NCI-H2029 (cell line): Measurements from ENCODE around the gene XPNPEP1.

ENCODE experiments used
- DNase-seq: peaks from one replicate; lab custom pipeline; 2025; lab: John Stamatoyannopoulos, UW

XPNPEP1 gene

DNA sequence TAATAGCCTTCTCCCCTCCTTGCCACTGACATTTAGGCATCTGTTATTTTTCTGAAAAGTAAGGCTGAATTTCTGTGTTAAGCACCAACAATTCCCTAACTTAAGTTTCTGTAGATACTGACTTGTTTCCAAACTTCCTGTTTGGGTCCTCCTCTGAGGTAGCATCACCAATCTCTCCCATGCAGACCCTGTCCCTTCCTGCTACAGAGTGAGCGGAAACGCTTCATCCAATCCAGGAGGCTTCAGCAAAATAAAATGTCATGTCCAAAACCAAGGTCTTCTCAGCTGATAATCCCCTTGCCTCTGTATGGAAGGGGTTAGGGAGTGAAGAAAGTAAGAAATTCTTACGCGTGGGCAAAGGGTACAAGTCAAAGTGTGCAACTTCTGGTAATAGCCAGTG lies 29.9 kb downstream of the XPNPEP1 start:
- no peak for DNase-seq

DNA sequence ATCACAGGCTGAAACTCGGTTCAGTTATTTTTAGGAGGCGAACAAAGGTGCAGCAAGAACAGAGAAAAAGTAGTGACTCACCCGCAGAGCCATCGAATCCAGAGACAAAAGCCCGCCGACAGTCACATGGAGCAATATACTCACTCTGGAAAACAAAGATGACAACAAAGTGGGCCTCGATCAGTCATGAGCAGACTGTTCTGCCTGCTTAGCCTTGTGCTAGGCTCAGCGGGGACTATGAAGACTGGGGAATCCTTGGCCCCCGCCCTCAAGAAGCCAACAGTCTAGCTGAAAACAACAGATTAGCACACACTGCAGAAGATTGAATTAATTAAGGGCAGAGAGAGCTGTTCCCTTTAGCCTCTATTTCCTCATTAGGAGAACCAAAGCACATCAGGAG lies 30.4 kb downstream of the XPNPEP1 start:
- DNase-seq, result no peak

DNA sequence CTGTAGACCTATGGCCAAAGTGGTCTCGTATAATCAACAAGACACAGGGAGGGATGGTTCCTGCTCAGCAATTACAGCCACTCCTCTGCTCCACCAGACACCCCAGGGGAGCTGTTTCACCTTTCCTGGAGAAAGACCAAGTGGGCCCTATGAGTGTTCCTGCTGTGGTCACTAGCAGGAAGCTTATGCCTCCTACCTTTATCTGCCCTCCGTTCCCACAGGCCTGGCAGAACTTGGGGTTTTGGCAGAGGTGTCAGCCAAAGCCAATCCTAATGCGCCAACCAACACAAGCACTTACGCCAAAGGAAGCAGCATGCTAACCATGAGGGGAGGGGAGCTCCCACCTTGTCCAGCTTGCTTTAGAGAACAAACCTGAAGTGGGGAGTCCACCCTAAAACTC lies 31.2 kb downstream of the XPNPEP1 start:
- DNase-seq, result no peak

DNA sequence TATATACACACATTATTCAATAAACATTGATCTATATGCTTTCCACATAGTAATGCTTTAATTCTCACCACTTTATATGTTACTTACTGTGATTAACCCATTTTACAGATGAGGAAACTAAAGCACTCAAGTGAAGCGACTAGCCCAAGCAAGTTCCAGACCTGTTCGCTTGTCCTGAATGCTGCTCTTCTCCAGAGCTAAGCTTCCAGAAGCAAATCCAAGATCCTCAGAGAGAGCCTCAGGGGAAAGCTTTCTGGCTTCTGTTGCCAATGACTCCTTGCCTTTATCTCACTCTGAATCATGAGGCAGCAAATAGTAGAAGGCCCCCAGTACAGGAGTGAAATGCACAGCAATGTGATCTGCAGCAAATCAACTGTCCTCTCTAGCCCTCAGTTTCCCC lies 32.2 kb downstream of the XPNPEP1 start:
- no peak for DNase-seq

DNA sequence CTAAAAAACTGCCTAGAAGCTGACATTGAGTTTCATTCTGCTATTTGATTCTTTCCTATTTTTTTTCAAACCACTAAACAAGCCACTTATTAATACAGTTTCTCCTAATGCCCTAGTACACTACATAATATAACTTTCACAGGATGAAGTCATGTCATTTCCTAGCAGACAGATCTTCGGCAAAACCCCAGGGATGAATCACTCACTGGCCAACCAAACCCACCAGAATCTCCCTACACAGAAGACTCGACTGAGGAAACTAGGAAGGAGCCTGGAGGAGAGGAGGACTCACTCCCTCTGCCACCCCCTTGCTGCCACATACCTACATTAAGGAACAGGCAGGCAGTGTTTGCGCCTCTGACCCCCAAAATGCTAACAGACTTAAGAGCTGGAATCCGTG lies 33.4 kb downstream of the XPNPEP1 start:
- no peak for DNase-seq

DNA sequence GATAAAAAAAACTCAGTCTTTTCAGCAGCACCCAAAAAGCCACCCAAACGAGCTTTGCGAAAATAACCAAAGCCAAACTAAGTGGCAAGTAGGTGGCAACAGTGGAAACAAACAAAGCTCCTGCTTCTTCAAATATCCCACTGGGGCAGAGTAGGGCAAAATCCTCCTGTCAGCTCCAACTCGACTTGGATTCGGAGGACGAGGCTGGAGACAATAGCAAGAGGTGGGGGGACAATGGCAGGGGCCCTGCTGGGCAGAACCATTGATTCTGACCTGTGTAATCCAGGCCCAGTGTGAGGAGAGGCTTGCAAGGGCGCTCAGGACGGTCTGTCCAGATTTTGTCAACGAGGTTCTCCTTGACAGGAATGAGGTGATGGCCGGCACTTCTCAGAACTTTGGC lies 35.5 kb downstream of the XPNPEP1 start:
- DNase-seq, result no peak

DNA sequence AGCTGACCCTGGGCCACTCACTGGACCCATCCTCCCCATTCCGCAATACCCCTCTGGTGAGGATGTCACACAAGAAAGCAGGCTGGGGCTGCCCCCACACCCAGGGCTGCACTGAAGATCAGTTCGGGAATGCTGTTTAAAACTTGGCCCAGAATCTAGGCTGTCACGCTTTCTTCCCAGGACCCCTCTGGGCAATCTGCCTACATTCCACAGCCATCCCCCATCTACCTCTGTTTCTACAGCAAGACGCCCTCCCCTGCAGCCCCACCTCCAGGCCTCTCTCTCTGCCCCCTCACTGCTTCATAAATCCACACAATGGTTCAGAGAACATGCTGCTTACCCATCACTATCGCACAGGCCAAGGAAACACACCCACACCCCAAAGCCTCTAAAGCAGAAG lies 36.1 kb downstream of the XPNPEP1 start:
- DNase-seq, result no peak

DNA sequence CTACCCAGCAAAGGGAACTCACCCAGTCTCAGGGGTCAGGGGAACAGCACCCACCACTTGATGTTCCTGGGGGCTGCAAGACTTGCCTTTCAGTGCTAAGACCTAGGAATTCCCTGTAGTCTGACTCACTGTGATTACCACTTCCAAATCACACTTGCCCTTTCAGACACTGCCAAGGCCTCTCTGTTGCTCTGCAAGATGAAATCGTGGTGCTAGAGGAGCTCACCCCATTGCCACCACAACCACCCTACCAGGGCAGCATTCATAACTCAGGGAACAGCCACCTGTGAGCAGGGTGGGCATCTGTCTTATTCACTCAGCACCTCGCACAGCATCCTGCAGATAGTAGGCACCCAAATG lies 36.5 kb downstream of the XPNPEP1 start:
- DNase-seq, result no peak

DNA sequence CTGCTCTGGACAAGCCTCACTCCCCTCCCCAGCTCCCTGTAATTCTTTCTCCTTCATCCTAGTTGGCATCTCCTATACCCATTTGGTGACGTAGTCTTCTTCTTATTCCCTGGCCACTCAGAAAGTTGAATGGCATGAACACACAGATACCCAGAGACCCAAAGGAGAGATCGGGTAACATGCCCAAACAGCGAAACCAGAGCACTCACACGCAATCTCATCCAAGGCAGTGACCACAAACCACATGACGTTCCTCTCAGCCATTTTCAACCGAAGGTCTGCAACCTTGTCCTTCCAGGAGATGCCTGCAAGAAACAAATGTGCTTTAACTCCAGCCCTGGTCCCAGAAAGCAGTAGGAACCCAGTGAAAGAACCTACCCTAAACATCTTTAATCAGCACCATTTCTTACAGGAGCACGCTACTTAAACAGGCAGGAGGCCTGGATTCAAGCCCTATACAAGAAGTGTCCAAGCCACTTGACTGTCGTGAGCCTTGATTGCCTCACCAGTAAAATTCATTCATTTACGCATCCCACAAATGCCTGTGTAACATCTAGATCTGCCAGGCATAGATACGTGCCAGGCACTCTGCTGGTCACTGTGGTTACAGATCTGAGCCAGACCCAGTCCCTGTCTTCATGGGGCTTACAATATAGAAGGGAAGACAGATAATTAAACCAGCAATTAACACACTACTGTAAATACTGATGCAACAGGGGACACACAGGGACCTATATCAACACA lies 37.1 kb downstream of the XPNPEP1 start:
- DNase-seq, result no peak

DNA sequence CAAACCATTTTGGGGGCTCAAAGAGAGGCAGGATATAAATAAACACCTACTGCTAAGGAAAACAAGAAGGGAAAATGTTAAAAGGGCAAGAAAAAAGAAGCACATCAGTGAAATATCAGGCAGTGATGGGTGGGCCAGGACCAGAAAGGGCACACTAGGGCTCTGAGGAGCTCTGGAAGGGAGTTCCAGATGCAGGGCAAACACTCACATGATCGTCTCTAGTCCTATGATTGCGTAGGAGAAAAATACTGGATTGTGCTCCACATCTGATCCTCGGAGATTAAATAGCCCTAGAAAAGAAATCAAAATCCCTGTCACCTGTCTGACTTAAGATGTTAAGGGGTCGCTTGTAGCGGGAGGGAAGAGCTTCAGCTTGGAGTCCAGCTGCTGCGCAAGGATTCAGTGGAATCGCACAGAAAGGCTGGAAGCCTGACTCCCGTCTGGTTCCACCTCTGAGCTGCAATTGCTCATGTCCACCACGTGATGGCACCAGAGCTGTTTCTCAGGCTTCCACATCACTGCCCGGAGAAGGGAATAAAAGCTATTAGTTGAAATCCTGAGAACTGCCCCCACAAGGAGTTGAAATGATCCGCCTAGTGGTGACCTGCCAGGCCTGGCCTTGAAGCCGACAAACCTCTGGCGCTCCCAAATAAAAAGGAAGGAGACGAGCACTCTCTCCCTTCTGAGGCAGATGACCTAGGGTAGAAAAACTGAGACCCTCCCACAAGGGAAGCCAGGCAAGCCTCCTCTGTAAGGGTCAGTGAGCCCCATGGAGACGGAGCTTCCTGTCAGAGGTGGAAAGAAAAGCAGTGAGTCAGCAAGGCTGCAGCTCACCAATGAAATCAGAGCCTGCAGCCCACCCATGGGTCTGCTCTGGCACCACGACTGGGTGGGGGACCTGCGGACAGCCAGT lies 39.2 kb downstream of the XPNPEP1 start:
- DNase-seq, result peak; percentile 23

DNA sequence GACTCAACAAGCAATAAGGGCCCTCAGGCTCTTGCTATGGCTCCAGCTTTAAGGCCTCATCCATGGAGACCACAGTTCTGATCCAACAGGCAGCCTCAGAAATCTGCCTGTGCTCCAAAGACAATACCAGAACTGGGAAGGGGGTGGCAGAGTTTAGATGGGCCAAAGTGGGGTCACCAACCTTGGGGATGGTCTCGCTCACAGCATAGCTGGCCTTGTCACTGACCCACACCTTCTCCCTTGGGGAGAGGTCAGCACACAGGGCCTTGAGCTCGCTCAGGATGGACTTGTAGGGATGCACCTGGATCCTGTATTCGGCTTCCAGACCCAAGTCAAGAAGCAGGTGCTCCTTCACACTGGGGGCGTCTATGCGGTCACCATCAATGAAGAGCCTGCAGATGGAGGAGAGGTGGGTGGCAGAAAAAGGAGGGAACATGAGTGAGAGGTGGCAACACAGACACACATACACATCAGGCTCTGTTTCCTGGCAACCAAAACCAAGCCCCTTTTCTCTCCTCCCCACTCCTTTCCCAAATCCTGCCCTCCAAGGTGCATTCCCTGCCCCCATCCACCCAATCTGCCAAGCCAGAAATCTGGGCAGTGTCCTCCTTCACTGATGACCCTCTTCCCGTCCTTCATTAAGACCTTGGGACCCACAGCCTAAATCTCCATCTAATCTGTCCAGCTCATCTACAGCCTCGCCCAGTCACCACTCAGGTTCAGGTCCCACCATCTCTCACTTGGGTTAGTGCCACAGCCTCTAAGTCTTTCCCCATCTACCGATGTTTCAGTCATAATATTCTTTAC lies 40.9 kb downstream of the XPNPEP1 start:
- no peak for DNase-seq

DNA sequence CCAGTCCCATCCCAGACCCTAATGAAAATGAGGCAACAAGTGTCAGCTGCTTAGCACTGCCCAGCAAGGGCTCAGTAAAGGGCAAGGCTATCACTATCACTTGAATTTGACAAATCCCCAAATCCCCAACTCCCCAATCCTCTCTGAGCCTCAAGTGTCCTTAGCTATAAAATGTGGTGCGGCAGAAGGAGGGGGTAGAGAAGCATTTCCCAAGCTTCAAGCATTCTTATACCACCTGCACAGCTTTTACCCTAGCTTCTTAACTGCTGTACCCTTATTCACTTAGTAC lies 41.6 kb downstream of the XPNPEP1 start:
- DNase-seq, result no peak

DNA sequence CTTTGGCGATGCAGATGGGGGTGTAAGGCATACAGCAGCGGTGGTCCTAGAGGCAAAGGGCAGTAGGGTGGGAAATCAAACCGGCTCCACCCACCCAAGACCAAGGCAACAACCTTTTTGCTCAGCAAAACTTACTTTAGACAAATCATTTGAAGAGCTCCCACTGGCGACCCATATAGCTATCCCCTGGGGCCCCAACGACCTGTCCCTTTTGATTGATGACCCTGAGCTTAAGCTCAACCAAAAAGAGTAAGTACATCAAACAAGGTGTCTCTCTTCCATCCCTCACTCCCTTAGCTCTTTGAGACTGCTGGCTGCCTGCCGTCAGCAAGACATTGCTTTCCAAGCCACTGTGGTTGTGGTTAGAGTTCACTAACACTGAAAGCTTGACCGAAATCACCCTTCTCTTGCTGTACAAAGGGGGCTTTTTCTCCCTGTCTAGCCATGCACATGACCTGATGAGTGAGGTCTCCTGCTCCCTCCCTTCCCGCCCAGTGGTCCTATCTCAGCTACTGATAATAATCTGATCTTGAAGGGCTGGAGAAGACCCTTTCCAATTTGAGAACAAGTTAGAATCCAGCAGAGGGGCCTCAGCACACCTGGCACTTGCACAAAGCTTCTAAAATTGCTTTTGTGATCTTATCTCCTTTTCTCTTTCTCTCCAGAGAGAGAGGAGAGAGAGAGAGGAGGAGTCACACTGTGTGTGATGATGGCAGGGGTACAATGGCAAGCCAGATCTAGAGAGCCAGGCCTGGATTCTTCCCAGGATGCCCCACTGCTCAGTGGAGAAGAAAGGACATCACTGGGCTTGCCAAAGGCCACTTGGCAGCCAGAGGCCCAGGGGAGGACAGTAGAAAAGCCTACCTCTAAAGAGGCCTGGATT lies 42.2 kb downstream of the XPNPEP1 start:
- no peak for DNase-seq

DNA sequence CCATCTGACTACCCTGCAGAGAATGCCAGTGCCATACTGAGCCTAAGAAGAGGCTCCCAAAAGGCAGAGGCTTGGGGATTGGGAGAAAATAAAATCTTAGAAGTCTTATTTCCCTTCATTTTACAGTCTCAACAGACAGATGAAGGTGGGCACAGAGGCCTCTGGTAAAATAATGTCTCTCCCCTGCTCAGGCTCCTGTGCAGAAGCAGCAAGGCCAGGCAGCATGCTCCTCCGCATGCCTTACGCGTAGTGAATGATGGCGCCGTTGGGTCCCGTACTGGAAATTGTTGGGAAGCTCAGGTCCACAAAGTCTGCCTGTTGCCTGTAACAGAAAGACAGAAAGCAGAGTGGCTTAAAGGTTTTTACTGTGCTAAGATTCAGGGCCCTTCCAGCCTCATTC lies 45.8 kb downstream of the XPNPEP1 start:
- DNase-seq, result no peak

DNA sequence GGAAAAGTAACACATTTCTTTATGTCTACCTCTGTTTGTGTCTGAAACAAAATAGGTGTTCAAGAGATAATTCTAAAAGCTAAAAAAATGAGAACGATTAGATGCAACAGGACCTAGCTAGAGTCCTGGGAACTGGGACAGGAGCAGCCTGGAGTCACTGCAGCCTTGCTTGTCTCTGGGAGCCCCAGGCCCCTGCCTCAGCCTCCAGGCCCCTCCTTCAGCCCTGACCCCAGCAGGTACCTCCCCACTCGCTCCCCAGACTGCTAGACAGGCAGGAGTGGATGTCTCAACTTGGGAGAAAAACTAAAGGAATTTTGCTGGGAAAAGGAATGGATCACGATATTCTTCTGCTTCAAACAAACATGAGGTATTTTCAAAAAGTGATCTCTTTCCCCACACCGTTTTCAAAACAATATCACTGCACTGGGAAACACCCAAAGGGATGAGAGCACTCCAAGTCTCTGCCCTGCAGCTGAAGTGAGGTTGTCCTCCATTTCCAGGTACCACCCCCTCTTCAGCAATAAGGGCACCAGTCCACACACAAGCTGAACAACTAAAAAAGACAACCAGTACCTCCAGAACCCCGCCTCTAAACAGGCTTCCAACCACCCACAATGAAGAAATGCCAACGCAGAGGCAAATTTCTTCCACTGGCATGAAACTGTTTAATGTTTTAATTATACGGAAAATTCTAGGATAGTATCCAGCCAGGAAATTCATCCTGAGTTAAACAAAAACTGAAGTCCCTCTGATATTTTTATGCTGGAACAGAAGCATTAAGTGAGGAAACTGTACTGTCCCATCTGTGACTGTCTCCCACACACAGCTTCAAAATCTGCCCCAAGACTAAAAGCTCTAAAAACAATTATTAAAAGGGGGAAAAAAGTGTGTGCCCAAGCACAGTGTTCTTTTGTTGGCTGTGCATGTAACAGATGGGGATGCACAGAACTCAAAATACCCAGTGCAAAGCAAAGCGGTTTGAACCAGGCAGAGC lies 47.2 kb downstream of the XPNPEP1 start:
- no peak for DNase-seq

DNA sequence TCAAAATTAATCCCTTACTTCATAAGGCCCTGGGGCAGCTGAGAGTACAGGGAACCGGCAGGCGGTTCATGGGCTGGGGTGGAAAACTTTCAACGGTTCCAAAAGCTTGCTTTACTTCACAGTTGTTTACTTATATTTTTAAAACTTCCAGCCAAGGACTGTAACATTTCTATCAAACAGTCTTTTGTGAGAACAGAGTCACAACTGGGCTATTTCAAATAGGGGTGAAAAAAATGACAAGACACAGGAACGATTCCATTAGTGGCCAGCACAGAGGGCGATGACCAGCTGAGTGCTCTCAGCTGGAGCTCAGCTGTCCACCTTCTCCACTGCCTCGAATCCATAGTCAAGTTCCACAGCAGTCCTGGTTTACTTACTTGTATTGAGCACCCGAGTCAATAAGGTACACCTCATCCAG lies 48.2 kb downstream of the XPNPEP1 start:
- no peak for DNase-seq

DNA sequence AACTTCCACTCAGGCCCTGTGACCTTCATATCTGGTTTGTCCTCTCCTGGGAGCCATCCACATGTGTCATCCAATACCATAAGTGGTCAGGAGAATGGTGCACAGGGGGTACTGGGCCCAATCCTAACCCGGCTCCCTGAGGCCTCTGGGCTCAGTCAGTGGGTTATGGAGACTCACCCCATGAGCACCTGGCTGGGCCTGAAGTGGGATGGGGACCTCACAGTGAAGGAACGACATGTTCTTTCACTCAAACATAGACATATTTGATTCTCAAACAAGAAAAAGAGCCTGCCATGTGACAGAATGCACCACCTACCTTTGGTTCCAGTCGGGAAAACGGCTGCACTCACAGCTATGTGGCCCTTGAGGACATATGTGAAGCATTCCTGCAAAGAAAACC lies 51.8 kb downstream of the XPNPEP1 start:
- no peak for DNase-seq

DNA sequence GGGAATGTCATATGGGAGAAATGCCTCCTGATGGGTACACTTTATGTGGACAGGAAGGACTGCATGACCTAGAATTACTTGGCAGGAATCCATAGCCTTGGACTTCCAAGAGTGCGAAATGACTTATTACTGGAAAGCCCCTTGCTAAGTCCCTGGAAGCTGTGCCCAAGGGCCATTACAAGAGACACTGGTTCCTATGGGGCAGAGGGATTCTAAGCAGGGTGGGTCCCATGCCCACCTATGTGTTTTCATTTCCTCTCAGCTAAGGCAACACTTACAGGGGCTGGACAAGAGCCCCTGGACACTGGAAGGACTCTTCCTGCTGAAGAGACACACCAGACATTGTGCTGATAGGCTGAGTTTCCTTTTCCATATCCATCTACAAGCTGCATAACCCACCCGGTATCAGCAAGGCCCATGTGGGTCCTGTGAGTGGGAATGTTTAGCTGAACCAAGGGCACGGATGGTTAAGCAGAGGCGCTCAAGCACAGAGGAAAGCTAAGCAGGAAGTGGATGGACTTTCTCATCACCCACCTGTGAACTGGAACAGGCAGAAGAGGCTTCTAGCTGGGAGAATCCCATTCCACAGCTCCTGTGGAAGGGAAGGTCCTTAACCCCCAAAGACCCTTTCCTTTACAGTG lies 56.2 kb downstream of the XPNPEP1 start:
- no peak for DNase-seq

DNA sequence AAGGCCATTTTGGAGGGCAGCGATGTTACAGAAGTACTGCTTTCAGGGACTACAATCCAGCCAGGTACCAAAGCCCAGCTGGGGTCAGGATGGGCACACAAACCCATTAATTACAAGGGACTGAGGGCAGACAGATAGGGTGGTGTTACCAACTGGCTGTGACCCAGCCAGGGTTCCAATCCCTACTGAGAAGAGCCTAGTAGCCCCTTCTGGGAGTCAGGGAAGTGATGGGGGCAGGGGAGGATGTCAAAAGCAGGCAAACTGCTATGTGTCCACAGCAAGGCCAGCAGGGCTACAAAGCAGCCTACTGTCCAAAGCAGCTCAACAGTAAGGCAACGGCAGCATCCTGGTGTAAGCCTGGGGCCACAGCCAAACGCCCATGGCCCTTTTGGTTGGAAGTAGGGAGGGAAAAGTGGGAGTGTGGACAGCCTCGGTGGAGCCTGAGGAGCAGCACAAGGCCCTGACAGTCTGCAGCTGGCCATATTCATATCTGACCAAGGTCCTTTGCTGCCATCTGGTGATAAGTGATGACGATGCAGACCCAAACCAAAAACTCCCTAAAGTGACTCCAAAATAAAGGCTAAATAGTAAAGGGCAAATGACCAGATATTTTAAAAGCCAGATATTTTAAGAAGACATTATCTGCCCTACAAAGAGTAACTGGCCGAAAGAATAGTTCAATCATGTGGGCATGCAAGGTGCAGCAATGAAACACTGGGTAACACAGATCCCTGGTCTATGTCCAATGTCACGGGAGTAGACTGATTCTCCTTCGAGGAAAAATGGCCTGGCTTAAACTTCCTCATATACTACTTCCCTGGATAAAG lies 56.9 kb downstream of the XPNPEP1 start:
- DNase-seq, result no peak
